Fibroblast of skin of right quadriceps (primary cell): ENCODE data around the gene PRR20D.
"Not testable (repeated sequence)": the region's sequence is repeated elsewhere in the genome, so short reads cannot be mapped to it uniquely, and the experiment has no call there.

ENCODE experiments used
- DNase-seq: peaks from one replicate; pipeline ENCODE4 v3.0.0-alpha.2; 2013

The PRR20D gene

DNA sequence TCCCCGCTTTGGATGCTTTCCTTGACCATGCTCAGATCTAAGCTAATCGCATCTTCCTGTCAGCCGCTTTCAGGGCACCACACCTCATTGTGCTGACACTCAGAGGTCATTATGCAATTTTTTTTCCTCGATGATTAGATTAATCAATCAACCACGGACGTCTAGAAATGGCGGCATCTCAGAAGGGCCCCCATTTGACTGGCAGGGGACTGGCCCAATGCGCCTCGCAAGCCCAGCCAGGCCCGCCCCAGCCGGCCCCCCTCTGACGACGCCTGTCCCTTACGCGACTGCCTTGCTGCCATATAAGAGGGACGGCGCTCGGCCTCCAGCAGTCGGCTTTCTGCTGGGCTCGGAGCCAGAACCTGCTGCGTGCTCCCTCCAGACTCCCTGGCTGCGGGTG is at the start of gene PRR20D:
Gene PRR20D, plus strand, starts transcription at position 301 of the 400 bp plus-strand sequence. CDS start 387 bp downstream, outside the sequence.
- DNase-seq: not testable (repeated sequence)

- no peak for DNase-seq
These were observed 45.5 kb upstream of the PRR20D start for GRCh38 chr13:57114945-57115344.

GRCh38 chr13:57123681-57124080 is 36.8 kb upstream of the PRR20D start:
- DNase-seq: no peak

- no peak for DNase-seq
These were observed 31.5 kb upstream of the PRR20D start for GRCh38 chr13:57128909-57129308.

DNA sequence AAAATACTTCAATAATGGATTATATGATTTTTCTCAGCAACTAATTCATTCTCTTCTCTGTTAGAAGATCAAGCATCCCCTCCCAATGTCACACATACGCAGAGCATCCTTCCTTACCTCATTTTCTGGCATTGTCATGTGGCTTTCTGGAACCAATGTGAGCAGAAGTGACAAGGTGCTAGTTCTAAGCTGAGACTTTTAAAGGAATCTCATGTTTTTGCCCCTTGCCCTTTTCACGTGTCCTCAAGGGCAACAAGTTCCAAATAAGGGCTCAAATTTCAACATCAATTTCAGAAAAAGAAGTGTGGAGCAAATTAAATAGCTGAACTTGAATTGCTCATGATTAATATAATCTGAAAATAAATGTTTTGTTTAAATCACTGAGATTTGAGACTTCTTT is 24.3 kb upstream of the PRR20D start:
- no peak for DNase-seq

DNA sequence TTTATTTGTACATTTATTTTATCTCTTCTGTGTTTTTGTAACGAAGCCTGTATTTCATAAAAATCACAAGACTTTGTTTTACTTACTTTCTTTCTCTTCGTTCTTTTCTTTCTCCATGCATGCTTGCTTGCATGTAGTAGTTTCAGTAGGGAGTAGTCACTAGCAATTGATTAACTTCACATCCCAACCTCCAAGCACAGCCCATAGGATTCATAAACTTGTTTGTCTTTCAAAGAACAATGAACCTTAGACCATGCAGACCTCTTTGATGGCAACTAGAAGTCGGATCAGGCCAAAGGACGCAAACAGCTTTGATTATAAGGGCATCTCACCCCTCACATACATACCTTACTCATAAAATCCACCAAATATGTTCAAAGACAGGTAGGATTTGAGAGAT is 22.8 kb upstream of the PRR20D start:
- DNase-seq: no peak

DNA sequence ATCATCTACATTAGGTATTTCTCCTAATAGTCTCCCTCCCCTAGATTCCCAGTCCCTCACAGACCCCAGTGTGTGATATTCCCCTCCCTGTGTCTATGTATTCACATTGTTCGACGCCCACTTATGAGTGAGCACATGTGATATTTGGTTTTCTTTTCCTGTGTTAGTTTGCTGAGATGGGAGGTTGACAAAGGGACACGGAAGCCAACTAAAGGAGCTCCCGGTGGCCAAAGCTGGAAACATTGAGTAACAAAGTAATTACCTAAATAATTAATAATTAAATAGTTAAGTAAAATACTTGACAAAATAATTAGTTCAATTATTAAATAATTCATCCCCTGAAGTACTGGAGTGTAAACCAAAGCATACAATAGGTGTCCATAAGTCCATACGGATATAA is 21.4 kb upstream of the PRR20D start:
- no peak for DNase-seq

- DNase-seq: not testable (repeated sequence)
These were observed 20.7 kb upstream of the PRR20D start for GRCh38 chr13:57139781-57140180.

DNA sequence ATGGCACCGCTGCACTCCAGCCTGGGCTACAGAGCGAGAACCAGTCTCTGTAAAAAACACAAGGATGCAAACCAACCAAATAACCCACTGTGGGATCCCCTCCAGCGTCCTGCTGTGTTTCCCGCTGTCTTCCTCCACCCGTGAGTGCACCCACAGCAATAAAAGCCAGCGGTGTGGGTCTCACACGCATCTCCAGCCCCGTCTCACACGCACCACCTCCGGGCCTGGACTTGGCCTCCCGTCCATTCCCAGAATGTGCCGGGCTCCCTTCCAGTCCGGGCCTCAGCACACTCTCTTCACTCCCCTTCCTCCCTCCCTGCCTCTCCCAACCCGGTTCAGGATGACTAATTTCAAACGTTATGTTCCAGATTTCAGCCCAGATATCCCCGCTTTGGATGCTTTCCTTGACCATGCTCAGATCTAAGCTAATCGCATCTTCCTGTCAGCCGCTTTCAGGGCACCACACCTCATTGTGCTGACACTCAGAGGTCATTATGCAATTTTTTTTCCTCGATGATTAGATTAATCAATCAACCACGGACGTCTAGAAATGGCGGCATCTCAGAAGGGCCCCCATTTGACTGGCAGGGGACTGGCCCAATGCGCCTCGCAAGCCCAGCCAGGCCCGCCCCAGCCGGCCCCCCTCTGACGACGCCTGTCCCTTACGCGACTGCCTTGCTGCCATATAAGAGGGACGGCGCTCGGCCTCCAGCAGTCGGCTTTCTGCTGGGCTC is 20.0 kb upstream of the PRR20D start, which contains the start of gene PRR20A:
Gene PRR20A, plus strand, starts transcription at position 684 of the 734 bp plus-strand sequence. CDS start 387 bp downstream, outside the sequence.
- not testable (repeated sequence) for DNase-seq

GRCh38 chr13:57147188-57147587 is 13.2 kb upstream of the PRR20D start, which contains the start of gene PRR20B:
Gene PRR20B (plus strand): TSS chr13:57147488. CDS start chr13:57147875, 387 bp downstream.
- not testable (repeated sequence) for DNase-seq

DNA sequence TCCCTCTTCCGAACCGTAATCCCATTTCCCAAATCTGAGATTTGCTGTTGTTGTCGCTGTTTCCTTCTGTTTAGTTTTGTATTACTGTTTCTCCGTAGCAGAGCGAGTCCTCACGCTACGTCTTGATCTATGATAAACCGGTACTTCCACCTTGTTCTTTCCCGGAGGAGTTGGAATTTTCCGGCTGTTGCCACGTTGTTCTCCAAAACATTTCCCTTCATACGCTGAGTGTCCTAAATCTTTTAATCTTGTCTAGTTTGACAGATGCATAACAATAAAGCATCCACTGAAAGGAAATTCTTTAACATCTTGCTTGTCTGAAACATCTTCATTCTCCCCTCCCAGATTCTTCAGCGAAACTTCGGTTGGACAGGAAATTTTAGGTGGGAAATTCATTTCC is 12.3 kb upstream of the PRR20D start:
- not testable (repeated sequence) for DNase-seq

- not testable (repeated sequence) for DNase-seq
These were observed 6.7 kb upstream of the PRR20D start, which contains the start of gene PRR20C for GRCh38 chr13:57153761-57154160. Gene PRR20C (plus strand): TSS chr13:57154061. CDS start chr13:57154448, 387 bp downstream.

DNA sequence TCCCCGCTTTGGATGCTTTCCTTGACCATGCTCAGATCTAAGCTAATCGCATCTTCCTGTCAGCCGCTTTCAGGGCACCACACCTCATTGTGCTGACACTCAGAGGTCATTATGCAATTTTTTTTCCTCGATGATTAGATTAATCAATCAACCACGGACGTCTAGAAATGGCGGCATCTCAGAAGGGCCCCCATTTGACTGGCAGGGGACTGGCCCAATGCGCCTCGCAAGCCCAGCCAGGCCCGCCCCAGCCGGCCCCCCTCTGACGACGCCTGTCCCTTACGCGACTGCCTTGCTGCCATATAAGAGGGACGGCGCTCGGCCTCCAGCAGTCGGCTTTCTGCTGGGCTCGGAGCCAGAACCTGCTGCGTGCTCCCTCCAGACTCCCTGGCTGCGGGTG is 6.5 kb downstream of the PRR20D start, which contains the start of gene PRR20E:
Gene PRR20E, plus strand, starts transcription at position 301 of the 400 bp plus-strand sequence. CDS start 387 bp downstream, outside the sequence.
- DNase-seq: not testable (repeated sequence)

DNA sequence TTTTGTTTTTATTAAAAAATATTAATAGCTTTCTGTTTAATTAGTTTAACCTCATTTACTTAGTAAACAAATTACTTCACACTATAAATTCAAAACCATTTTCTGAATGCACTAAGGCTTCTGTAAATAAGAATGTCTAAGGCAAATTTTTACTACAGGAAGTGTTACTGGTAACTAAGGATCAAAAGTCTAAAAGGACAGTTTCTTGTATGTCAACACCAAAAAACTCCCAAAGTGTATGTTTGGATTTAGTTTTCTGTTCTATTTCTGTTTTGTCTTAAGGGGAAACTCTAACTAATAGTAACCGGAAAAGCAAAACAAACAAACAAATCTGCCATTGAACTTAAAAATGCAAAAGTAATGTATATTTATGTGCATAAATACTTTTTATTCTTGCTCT is 31.2 kb downstream of the PRR20D start:
- no peak for DNase-seq

- DNase-seq: no peak
These were observed 52.6 kb downstream of the PRR20D start for GRCh38 chr13:57212989-57213388.
